NT2/D1 (cell line): Measurements from ENCODE around the gene TMEM117.

ENCODE experiments used
- DNase-seq: peaks from one replicate; pipeline ENCODE4 v3.0.0-alpha.2; 2011; ENCODE audit warnings: low read depth, low spot score
- H3K27me3 ChIP-seq: 2 replicates; pipeline ENCODE4 v1.6.0; 2011; ENCODE audit warnings: mild to moderate bottlenecking; ENCODE audit not compliant: insufficient read length, insufficient read depth
- H3K36me3 ChIP-seq: 2 replicates; pipeline ENCODE4 v1.6.1; 2011; ENCODE audit warnings: mild to moderate bottlenecking, low read length, mixed read lengths; ENCODE audit not compliant: insufficient read depth, insufficient read length
- H3K4me1 ChIP-seq: 2 replicates; pipeline ENCODE4 v1.5.1; 2011; ENCODE audit not compliant: insufficient read depth, insufficient read length
- H3K4me3 ChIP-seq: 2 replicates; pipeline ENCODE4 v1.5.1; 2011; ENCODE audit warnings: low read depth; ENCODE audit not compliant: insufficient read length
- H3K9ac ChIP-seq: 2 replicates; pipeline ENCODE4 v1.6.0; 2011; ENCODE audit warnings: low read depth; ENCODE audit not compliant: insufficient read length
- H3K9me3 ChIP-seq: 2 replicates; pipeline ENCODE4 v1.5.1; 2011; ENCODE audit warnings: mild to moderate bottlenecking, low read length; ENCODE audit not compliant: insufficient read depth
- SUZ12 ChIP-seq: IDR thresholded peaks from 2 replicates; pipeline ENCODE4 v1.6.1; 2011; ENCODE audit not compliant: insufficient read length, insufficient read depth; ENCODE audit errors: extremely low read depth
- YY1 ChIP-seq: IDR thresholded peaks from 2 replicates; pipeline ENCODE4 v1.6.1; 2011; ENCODE audit not compliant: insufficient read length, insufficient read depth
- ZNF274 ChIP-seq: IDR thresholded peaks from 2 replicates; pipeline ENCODE4 v1.6.1; 2011; ENCODE audit warnings: mild to moderate bottlenecking, low read depth, low read length

The TMEM117 gene

DNA sequence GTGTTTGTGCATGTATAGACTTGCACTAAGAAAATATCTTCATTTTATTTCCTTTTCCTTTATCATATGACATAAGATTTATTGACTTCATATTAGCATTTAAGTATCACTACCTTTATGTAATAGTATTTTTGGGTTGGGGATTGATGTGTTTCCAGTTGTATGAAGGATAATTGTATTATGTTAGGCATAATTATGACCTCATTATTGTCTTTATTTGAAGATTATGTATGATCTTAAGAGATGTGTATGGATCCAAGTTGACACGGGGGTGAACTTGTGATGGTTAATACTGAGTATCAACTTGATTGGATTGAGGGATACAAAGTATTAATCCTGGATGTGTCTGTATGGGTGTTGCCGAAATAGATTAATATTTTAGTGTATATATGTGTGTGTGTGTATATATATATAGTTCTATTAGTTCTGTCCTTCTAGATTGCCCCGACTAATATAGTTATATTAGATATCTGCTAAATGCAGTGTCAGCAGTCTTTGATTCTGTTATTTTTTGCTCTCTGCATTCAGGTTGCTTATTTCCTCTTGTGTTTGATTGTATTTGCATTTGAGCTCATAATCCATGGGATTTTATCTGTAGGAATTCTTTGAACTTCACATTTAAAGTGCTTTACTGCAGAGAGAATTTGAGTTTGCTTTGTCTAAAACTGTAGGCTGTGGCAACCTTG, 211.0 kb downstream of the TMEM117 start:
- H3K36me3 ChIP-seq = no peaks in the 10 kb centered on the region
- no peaks in the 10 kb centered on the region for H3K27me3 ChIP-seq
- no peak for TF ChIP-seq YY1
- no peak for TF ChIP-seq ZNF274
- no peak for TF ChIP-seq SUZ12
- H3K9me3 ChIP-seq = no peaks in the 10 kb centered on the region
- H3K9ac ChIP-seq = no peak overlapping the region
- H3K4me1 ChIP-seq = no peaks in the 10 kb centered on the region
- DNase-seq = no peak
- H3K4me3 ChIP-seq = no peak overlapping the region

DNA sequence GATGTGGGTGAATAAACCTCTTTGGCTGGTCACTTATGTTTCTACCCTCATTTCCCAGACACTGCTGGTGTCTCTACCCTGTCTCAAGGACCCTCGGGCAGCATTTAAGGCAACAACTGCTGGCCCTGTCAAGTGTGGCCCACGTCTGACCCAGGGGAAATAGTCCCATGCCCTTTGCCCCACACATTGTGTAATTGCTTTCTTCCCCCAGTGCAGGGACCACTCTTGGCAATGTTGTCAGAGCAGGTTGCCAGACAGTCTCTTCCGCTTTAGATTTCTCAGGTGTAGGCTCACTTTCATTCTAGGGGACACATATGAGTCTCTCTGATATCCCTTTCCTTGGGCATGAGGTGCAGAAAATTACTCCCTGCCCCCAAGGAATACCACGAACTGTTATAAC, 216.7 kb downstream of the TMEM117 start:
- H3K36me3 ChIP-seq = no peaks in the 10 kb centered on the region
- no peaks in the 10 kb centered on the region for H3K9me3 ChIP-seq
- H3K27me3 ChIP-seq = no peaks in the 10 kb centered on the region
- no peak overlapping the region for H3K4me3 ChIP-seq
- H3K9ac ChIP-seq = no peak overlapping the region
- TF ChIP-seq YY1 (no peak), SUZ12 (no peak), ZNF274 (no peak)
- no peaks in the 10 kb centered on the region for H3K4me1 ChIP-seq
- no peak for DNase-seq

DNA sequence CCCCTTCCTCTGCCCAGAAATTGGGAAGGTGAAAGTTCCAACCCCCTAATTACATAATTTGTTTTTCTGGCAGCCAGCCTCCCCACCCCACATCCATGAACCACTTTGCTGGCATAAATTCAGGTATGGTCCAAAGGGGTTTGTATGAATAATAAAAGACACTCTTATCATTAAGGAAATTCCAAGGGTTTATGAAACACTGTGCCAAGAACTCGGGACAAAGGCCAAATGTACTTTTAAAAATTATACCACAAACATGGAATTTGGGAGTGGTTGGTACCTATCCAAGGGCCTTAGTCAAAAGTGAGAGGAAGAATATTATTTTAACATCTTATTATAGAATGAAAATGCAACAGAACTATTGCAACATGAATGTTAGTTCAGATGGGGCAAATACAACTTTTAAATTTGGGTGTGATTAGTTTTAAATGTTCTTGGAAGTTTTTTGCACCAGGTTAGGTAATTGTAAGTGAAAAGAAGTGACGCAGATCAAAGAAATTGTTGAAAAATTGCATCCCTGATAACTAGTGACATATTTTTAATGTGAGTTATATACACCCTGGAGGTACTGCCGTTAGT, 217.8 kb downstream of the TMEM117 start:
- Histone ChIP-seq H3K36me3 (no peaks in the 10 kb centered on the region), H3K4me3 (no peak overlapping the region), H3K4me1 (no peaks in the 10 kb centered on the region), H3K27me3 (no peaks in the 10 kb centered on the region), H3K9me3 (no peaks in the 10 kb centered on the region), H3K9ac (no peak overlapping the region)
- no peak for DNase-seq
- TF ChIP-seq SUZ12 = no peak
- TF ChIP-seq YY1 = no peak
- no peak for TF ChIP-seq ZNF274

GRCh38 chr12:44054281-44054680, 218.4 kb downstream of the TMEM117 start:
- no peaks in the 10 kb centered on the region for H3K9me3 ChIP-seq
- DNase-seq = no peak
- no peak overlapping the region for H3K4me3 ChIP-seq
- no peak overlapping the region for H3K9ac ChIP-seq
- H3K36me3 ChIP-seq = no peaks in the 10 kb centered on the region
- H3K27me3 ChIP-seq = no peaks in the 10 kb centered on the region
- TF ChIP-seq ZNF274 (no peak), YY1 (no peak), SUZ12 (no peak)
- no peaks in the 10 kb centered on the region for H3K4me1 ChIP-seq

- Histone ChIP-seq H3K9ac (no peak overlapping the region), H3K4me1 (no peaks in the 10 kb centered on the region), H3K9me3 (no peaks in the 10 kb centered on the region), H3K4me3 (no peak overlapping the region), H3K36me3 (no peaks in the 10 kb centered on the region), H3K27me3 (no peaks in the 10 kb centered on the region)
- no peak for TF ChIP-seq SUZ12
- TF ChIP-seq ZNF274 = no peak
- TF ChIP-seq YY1 = no peak
- no peak for DNase-seq
Observed at GRCh38 chr12:44058366-44058765, 222.5 kb downstream of the TMEM117 start.

- Histone ChIP-seq H3K9me3 (no peaks in the 10 kb centered on the region), H3K4me3 (no peak overlapping the region), H3K9ac (no peak overlapping the region), H3K27me3 (no peaks in the 10 kb centered on the region), H3K4me1 (no peaks in the 10 kb centered on the region), H3K36me3 (no peaks in the 10 kb centered on the region)
- no peak for DNase-seq
- TF ChIP-seq ZNF274 = no peak
- TF ChIP-seq YY1 = no peak
- no peak for TF ChIP-seq SUZ12
Observed at GRCh38 chr12:44059476-44059875, 223.6 kb downstream of the TMEM117 start.

GRCh38 chr12:44063671-44064070, 227.8 kb downstream of the TMEM117 start:
- no peak overlapping the region for H3K4me3 ChIP-seq
- no peak overlapping the region for H3K9ac ChIP-seq
- H3K4me1 ChIP-seq = no peaks in the 10 kb centered on the region
- no peak for TF ChIP-seq ZNF274
- no peaks in the 10 kb centered on the region for H3K9me3 ChIP-seq
- H3K36me3 ChIP-seq = no peaks in the 10 kb centered on the region
- DNase-seq = no peak
- H3K27me3 ChIP-seq = no peaks in the 10 kb centered on the region
